Testis (tissue), 3 donors: ENCODE data around the gene ATP13A4. TPM values are rescaled to one million over a fixed set of nuclear protein-coding genes. Genes with fewer than 3 reads are reported as not detected.

ENCODE experiments used
- DNase-seq: peaks from one replicate; pipeline ENCODE4 v3.0.0-alpha.2; 2019
- H3K27ac ChIP-seq, 2 donors: fragments of 200-600 bp; sonication (generic); one replicate each; pipeline ENCODE4 v1.5.1; 2019
- H3K27me3 ChIP-seq: fragments of 200-600 bp; sonication (generic); one replicate; pipeline ENCODE4 v1.5.1; 2019
- H3K36me3 ChIP-seq: fragments of 200-600 bp; sonication (generic); one replicate; pipeline ENCODE4 v1.5.1; 2017; ENCODE audit warnings: low read depth; ENCODE audit errors: missing control alignments
- H3K4me1 ChIP-seq: fragments of 200-600 bp; sonication (generic); one replicate; pipeline ENCODE4 v1.5.1; 2019
- H3K4me3 ChIP-seq, 2 donors: fragments of 200-600 bp; sonication (generic); one replicate each; pipeline ENCODE4 v1.5.1; 2017 to 2019
- H3K9me3 ChIP-seq: fragments of 200-600 bp; sonication (generic); one replicate; pipeline ENCODE4 v1.5.1; 2017
- POLR2A ChIP-seq: fragments of 450-650 bp; IDR thresholded peaks from one replicate; pipeline ENCODE4 v1.6.1; 2017; ENCODE audit warnings: antibody characterized with exemption, mild to moderate bottlenecking, moderate library complexity
- WGBS, 2 donors: methylation state at CpG; one replicate each; pipeline ENCODE4 v1.1.5; 2018; 5-methylcytosine and 5-hydroxymethylcytosine counted together
- intact Hi-C: fragments of 100-400 bp; cut with DNase I; formaldehyde crosslinking; loops from one replicate; pipeline ENCODE4 v1.15.1; 2023; ENCODE audit warnings: low total_unique reads
- polyA plus RNA-seq: library from polyadenylated mRNA; stranded (reverse); fragments of 350-450 nt; fragmentation: Illumina TruSeq; extraction: RNeasy Lipid Tissue Mini Kit (QIAGEN cat#74804); gene quantifications from one replicate; pipeline ENCODE4 v1.2.3, GENCODE V29; 2014; ENCODE audit warnings: low read depth, low replicate concordance; ENCODE audit not compliant: insufficient read depth
- total RNA-seq, 2 donors: library from RNA; depleted of rRNA; stranded (reverse); fragments of >200 nt; gene quantifications; one replicate each; pipeline ENCODE4 v1.2.3, GENCODE V29; 2016
- TF ChIP-seq, protein P1 (sequence below), 3 experiments: fragments of 450-650 bp in 2 of 3; fragments of 200-600 bp in 1 of 3; sonication (generic) in 1 of 3; IDR thresholded peaks; one replicate each; pipeline ENCODE4 v1.5.1; 2016 to 2019; ENCODE audit warnings: antibody characterized with exemption in 3 of 3, mild to moderate bottlenecking in 2 of 3, moderate library complexity in 1 of 3

Gene ATP13A4
- total and polyA plus RNA-seq, 3 donors from 2014 or later, result 0.98 to 4.1 (median 1.9) TPM

DNA sequence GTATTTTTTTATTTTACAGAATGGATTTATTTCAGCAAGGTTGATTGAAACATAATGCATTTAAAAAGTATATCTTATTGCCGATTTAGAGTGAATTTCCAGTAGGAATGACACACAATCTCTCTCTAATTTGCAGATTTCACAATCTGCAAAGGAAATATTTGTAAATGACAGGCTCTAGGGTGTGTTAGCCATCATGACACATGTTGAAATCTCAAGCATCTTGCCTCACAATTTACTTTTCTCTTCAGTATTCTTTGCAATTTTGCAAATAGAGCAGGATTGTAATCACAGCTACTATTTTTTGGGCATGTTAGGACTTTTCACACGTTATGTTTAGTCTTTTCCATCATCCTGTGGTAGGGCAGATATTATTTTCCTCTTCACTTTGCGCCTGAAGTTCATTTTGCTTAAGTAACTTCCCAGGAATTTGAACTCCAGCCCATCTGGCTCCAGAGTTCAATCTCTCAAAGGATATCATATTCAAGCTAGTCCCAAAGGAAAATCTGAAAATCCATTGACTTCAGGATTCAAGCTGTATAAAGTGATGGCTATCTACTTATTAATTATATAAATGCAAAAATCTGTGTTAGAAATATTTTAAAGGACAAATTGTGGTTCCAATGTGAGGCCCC is 55.4 kb downstream of the ATP13A4 start:
- H3K27me3 ChIP-seq, result no peaks in the 10 kb centered on the region
- H3K4me1 ChIP-seq, result no peaks in the 10 kb centered on the region
- DNase-seq, result no peak
- H3K9me3 ChIP-seq, result no peaks in the 10 kb centered on the region
- 71 to 78% methylated on average over 3 of the region's 3 CpGs for WGBS, 2 donors
- no peak overlapping the region for H3K4me3 ChIP-seq
- no peak overlapping the region for H3K27ac ChIP-seq
- intact Hi-C loops, result no loop called here
- H3K36me3 ChIP-seq, result no peaks in the 10 kb centered on the region
- no peak for TF ChIP-seq POLR2A
- TF ChIP-seq, protein P1, sequence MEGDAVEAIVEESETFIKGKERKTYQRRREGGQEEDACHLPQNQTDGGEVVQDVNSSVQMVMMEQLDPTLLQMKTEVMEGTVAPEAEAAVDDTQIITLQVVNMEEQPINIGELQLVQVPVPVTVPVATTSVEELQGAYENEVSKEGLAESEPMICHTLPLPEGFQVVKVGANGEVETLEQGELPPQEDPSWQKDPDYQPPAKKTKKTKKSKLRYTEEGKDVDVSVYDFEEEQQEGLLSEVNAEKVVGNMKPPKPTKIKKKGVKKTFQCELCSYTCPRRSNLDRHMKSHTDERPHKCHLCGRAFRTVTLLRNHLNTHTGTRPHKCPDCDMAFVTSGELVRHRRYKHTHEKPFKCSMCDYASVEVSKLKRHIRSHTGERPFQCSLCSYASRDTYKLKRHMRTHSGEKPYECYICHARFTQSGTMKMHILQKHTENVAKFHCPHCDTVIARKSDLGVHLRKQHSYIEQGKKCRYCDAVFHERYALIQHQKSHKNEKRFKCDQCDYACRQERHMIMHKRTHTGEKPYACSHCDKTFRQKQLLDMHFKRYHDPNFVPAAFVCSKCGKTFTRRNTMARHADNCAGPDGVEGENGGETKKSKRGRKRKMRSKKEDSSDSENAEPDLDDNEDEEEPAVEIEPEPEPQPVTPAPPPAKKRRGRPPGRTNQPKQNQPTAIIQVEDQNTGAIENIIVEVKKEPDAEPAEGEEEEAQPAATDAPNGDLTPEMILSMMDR (IDR thresholded peaks at IDR 0.05), result no peak

DNA sequence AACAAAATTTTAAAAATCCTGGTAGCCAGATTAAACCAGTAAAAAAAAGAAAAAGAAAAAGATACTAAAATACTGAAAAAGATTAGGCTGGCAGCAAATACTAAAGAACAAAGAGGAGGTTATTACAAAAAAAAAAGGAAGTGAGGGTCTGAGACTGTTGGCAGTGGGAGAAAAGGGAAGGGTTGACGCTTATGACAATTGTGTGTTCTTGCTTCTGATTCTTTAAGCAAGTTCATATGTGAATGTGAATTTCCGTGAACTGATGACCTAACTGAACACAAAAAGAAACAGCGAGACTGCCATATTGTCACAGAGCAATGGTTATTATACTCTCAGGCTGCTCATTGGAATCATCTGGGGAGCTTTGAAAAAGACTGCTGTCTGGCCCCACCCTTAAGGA is 56.5 kb downstream of the ATP13A4 start:
- 86 to 92% methylated on average over 3 of the region's 3 CpGs for WGBS, 2 donors
- H3K27me3 ChIP-seq, result no peaks in the 10 kb centered on the region
- intact Hi-C loops, result no loop called here
- H3K4me1 ChIP-seq, result no peaks in the 10 kb centered on the region
- no peak for TF ChIP-seq POLR2A
- TF ChIP-seq, protein P1 (IDR thresholded peaks at IDR 0.05), result no peak
- no peak overlapping the region for H3K4me3 ChIP-seq
- DNase-seq, result no peak
- H3K27ac ChIP-seq, result no peak overlapping the region
- no peaks in the 10 kb centered on the region for H3K36me3 ChIP-seq
- no peaks in the 10 kb centered on the region for H3K9me3 ChIP-seq

DNA sequence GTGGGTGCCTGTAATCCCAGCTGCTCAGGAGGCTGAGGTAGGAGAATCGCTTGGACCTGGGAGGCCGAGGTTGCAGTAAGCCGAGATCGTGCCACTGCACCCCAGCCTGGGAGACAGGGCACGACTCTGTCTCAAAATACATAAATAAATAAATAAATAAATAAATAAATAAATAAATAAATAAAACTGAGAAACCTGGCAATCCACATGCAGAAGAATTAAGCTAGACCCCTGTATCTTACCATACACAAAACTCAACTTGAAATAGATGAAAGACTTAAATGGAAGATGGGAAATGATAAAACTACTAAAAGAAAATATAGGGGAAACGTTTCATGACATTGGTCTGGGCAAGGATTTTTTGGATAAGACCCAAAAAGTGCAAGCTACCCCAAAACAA is 58.0 kb downstream of the ATP13A4 start:
- Histone ChIP-seq H3K4me3 (no peak overlapping the region), H3K4me1 (no peaks in the 10 kb centered on the region), H3K36me3 (no peaks in the 10 kb centered on the region), H3K9me3 (no peaks in the 10 kb centered on the region), H3K27ac (no peak overlapping the region), H3K27me3 (no peaks in the 10 kb centered on the region)
- intact Hi-C loops, result no loop called here
- no peak for TF ChIP-seq POLR2A
- TF ChIP-seq, protein P1 (IDR thresholded peaks at IDR 0.05), result no peak
- no peak for DNase-seq
- WGBS, 2 donors, result 92 to 95% methylated on average over 6 of the region's 6 CpGs

DNA sequence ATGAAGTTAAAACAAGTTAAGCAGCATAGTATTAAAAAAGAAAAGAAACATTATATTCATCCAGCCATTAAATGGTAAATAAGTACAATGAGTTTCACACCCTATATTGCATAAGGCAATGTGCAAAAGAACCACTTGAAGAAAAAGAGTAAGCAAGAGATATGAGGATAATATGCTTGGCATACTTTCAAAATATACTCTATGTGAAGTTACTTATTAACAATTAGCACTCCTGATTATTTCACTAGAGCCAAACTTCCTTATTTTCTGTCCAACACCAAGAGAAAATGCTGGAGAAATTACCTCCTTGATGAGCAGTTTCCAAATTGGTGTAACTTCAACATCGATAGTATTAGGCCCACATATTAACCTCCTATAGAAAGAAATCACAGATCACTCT is 63.7 kb downstream of the ATP13A4 start:
- 74 to 95% methylated on average over 1 of the region's 1 CpG for WGBS, 2 donors
- TF ChIP-seq, protein P1 (IDR thresholded peaks at IDR 0.05), result no peak
- TF ChIP-seq POLR2A, result no peak
- H3K27me3 ChIP-seq, result no peaks in the 10 kb centered on the region
- H3K36me3 ChIP-seq, result no peaks in the 10 kb centered on the region
- DNase-seq, result no peak
- H3K4me3 ChIP-seq, result no peak overlapping the region
- no peak overlapping the region for H3K27ac ChIP-seq
- no peaks in the 10 kb centered on the region for H3K4me1 ChIP-seq
- no peaks in the 10 kb centered on the region for H3K9me3 ChIP-seq
- intact Hi-C loops, result no loop called here

DNA sequence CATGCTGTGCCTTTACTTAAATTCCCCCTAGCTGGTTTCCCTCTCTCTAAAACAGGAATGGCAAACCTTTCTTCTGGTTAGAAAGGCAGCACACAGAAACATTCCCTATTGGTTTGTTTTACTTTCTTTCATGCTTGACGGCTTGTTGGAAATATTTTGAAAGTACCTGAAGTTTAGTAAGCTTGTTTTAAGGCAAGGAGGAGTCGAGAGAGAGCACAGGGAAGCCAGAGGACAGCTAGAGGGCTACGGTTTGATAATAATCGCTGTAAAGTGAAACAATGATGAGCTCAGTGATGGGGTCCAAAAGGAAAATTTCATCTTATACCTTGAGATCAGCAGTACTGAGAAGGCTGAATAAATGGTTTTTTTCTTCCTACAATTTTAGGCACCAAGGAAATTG is 64.1 kb downstream of the ATP13A4 start:
- intact Hi-C loops, result no loop called here
- DNase-seq, result no peak

More for the DNA sequence above, 64.1 kb downstream of the ATP13A4 start:
- Histone ChIP-seq H3K27me3 (no peaks in the 10 kb centered on the region), H3K9me3 (no peaks in the 10 kb centered on the region), H3K27ac (no peak overlapping the region), H3K4me3 (no peak overlapping the region), H3K4me1 (no peaks in the 10 kb centered on the region), H3K36me3 (no peaks in the 10 kb centered on the region)
- TF ChIP-seq, protein P1 (IDR thresholded peaks at IDR 0.05), result no peak
- TF ChIP-seq POLR2A, result no peak
- WGBS, 2 donors, result 75 to 86% methylated on average over 4 of the region's 4 CpGs
